Ovary (tissue), 3 donors: ENCODE results near the gene TMPRSS4.

ENCODE experiments used
- EP300 ChIP-seq: sonication (generic); formaldehyde crosslinking; IDR thresholded peaks from one replicate; pipeline ENCODE4 v1.6.1; 2017; ENCODE audit warnings: antibody characterized with exemption
- POLR2A ChIP-seq: fragments of 450-650 bp; IDR thresholded peaks from one replicate; pipeline ENCODE4 v1.6.1; 2017; ENCODE audit warnings: antibody characterized with exemption, mild to moderate bottlenecking, moderate library complexity
- TF ChIP-seq, protein P1 (sequence below), 3 donors: fragments of 450-650 bp in 2 of 3; fragments of 200-600 bp in 1 of 3; IDR thresholded peaks; one replicate each; pipeline versions ENCODE4 v1.5.1 to v1.8.0; 2016 to 2022; ENCODE audit warnings: antibody characterized with exemption in 3 of 3, mild to moderate bottlenecking in 1 of 3
- donor health status: DM: no; HTN: no; CAD: no.

DNA sequence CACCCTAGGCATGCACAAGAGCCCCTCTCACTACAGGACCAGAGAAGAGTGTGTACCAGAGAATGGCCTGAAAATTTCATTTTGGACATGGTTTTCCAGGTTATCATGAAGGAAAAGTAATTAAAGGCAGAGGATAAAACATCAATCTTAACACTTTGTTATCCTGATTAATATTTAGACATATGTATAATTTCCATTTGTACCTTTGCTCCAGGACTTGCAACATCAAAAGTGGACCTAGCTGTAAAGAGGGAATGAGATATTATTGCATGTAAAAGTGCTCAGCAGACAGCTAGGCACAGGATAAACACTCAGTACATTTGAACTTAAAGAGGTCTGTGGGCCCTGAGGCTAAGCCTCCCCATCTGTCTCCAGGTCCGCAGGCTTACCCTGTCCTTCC is 77.8 kb downstream of the TMPRSS4 start:
- TF ChIP-seq, protein P1, sequence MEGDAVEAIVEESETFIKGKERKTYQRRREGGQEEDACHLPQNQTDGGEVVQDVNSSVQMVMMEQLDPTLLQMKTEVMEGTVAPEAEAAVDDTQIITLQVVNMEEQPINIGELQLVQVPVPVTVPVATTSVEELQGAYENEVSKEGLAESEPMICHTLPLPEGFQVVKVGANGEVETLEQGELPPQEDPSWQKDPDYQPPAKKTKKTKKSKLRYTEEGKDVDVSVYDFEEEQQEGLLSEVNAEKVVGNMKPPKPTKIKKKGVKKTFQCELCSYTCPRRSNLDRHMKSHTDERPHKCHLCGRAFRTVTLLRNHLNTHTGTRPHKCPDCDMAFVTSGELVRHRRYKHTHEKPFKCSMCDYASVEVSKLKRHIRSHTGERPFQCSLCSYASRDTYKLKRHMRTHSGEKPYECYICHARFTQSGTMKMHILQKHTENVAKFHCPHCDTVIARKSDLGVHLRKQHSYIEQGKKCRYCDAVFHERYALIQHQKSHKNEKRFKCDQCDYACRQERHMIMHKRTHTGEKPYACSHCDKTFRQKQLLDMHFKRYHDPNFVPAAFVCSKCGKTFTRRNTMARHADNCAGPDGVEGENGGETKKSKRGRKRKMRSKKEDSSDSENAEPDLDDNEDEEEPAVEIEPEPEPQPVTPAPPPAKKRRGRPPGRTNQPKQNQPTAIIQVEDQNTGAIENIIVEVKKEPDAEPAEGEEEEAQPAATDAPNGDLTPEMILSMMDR (IDR thresholded peaks at IDR 0.05), result no peak
- no peak for TF ChIP-seq POLR2A
- TF ChIP-seq EP300, result no peak
